ENCODE data around the gene TCF4. TPM values are rescaled to one million over a fixed set of nuclear protein-coding genes. Genes with fewer than 3 reads are reported as not detected.

Gene TCF4
- total RNA-seq, 1 experiment from 2014 or later: 104 TPM

- no peaks in the 10 kb centered on the region for H3K36me3 Mint-ChIP-seq
- POLR2A ChIA-PET: no interaction called here
- TF ChIP-seq SOX15 (CRISPR knock-in tag; IDR thresholded peaks at IDR 0.05): no peak
- no peak for TF ChIP-seq SMAD4 (CRISPR knock-in tag; IDR thresholded peaks at IDR 0.05)
- TF ChIP-seq JAZF1 (CRISPR knock-in tag; IDR thresholded peaks at IDR 0.05): no peak
- no peak for TF ChIP-seq ZMAT4 (CRISPR knock-in tag; IDR thresholded peaks at IDR 0.05)
- no peak for TF ChIP-seq HMGA2 (CRISPR knock-in tag; IDR thresholded peaks at IDR 0.05)
- no peak for TF ChIP-seq MXD4 (CRISPR knock-in tag; IDR thresholded peaks at IDR 0.05; ENCODE audit: borderline replicate concordance)
- TF ChIP-seq FOXJ3 (CRISPR knock-in tag; IDR thresholded peaks at IDR 0.05; ENCODE audit: borderline replicate concordance): no peak
- no peak for TF ChIP-seq MAX (CRISPR knock-in tag; IDR thresholded peaks at IDR 0.05)
- TF ChIP-seq GTF2I (CRISPR knock-in tag; conservative IDR thresholded peaks at IDR 0.05): no peak
- TF ChIP-seq CBFB (CRISPR knock-in tag; IDR thresholded peaks at IDR 0.05; ENCODE audit: low read depth): no peak
- no peak for TF ChIP-seq CTCF (IDR thresholded peaks at IDR 0.05)
- no peak for TF ChIP-seq ZBTB21 (CRISPR knock-in tag; IDR thresholded peaks at IDR 0.05; ENCODE audit: borderline replicate concordance)
- TF ChIP-seq E2F4 (CRISPR knock-in tag; IDR thresholded peaks at IDR 0.05; ENCODE audit: borderline replicate concordance, low read depth): no peak
- no peak for TF ChIP-seq PREB (CRISPR knock-in tag; IDR thresholded peaks at IDR 0.05; ENCODE audit: borderline replicate concordance)
- TF ChIP-seq ATF6 (CRISPR knock-in tag; IDR thresholded peaks at IDR 0.05): no peak
- no peak for TF ChIP-seq TP53 (CRISPR knock-in tag; IDR thresholded peaks at IDR 0.05)
- no peak for TF ChIP-seq ZNF219 (CRISPR knock-in tag; IDR thresholded peaks at IDR 0.05; ENCODE audit: borderline replicate concordance)
These were observed 166.2 kb downstream of the TCF4 start for GRCh38 chr18:55421615-55422419.

GRCh38 chr18:55421308-55421614 lies 166.7 kb downstream of the TCF4 start:
- H3K9me3 Mint-ChIP-seq: no peaks in the 10 kb centered on the region
- peak overlapping the region; percentile 82 for H3K27ac Mint-ChIP-seq
- peaks cover 99% of the 10 kb centered on the region for H3K4me1 Mint-ChIP-seq
- no peak overlapping the region for H3K4me3 Mint-ChIP-seq
- H3K27me3 Mint-ChIP-seq (ENCODE audit: low read depth): no peaks in the 10 kb centered on the region
- POLR2A ChIA-PET: no interaction called here
- CTCF ChIA-PET: no interaction called here
- no peaks in the 10 kb centered on the region for H3K36me3 Mint-ChIP-seq
- ATAC-seq (no peak), DNase-seq (ENCODE audit: low spot score) (no peak)
- TF ChIP-seq FOXJ3 (CRISPR knock-in tag; IDR thresholded peaks at IDR 0.05; ENCODE audit: borderline replicate concordance): no peak
- no peak for TF ChIP-seq ATF1 (CRISPR knock-in tag; IDR thresholded peaks at IDR 0.05)
- TF ChIP-seq ATF2 (CRISPR knock-in tag; IDR thresholded peaks at IDR 0.05; ENCODE audit: borderline replicate concordance, low read depth): no peak
- TF ChIP-seq TEAD4 (CRISPR knock-in tag; IDR thresholded peaks at IDR 0.05): no peak
- no peak for TF ChIP-seq JAZF1 (CRISPR knock-in tag; IDR thresholded peaks at IDR 0.05)
- no peak for TF ChIP-seq JUN (CRISPR knock-in tag; IDR thresholded peaks at IDR 0.05)
- TF ChIP-seq ZBTB21 (CRISPR knock-in tag; IDR thresholded peaks at IDR 0.05; ENCODE audit: borderline replicate concordance): no peak
- no peak for TF ChIP-seq AR (CRISPR knock-in tag; IDR thresholded peaks at IDR 0.05)
- TF ChIP-seq IRF2 (CRISPR knock-in tag; IDR thresholded peaks at IDR 0.05; ENCODE audit: borderline replicate concordance, low read depth): no peak

More at GRCh38 chr18:55421615-55422419, 166.2 kb downstream of the TCF4 start:
- H3K27me3 Mint-ChIP-seq (ENCODE audit: low read depth): no peaks in the 10 kb centered on the region
- peak overlapping the region; percentile 45; the same call in 1 of the 2 replicates for H3K4me3 Mint-ChIP-seq
- CTCF ChIA-PET: no interaction called here
- no peaks in the 10 kb centered on the region for H3K9me3 Mint-ChIP-seq
- ATAC-seq (no peak), DNase-seq (ENCODE audit: low spot score) (no peak)
- H3K27ac Mint-ChIP-seq: peak overlapping the region; percentile 89
- peaks cover 97% of the 10 kb centered on the region for H3K4me1 Mint-ChIP-seq

All from WTC11 (cell line).